H7 (cell line): Measurements from ENCODE around the gene SYT14. TPM values are rescaled to one million over a fixed set of nuclear protein-coding genes. Genes with fewer than 3 reads are reported as not detected.
"Not testable (repeated sequence)": the region's sequence is repeated elsewhere in the genome, so short reads cannot be mapped to it uniquely, and the experiment has no call there.

Experiments
- DNase-seq: peaks from one replicate; pipeline ENCODE4 v3.0.0; 2012
- H3K27me3 ChIP-seq: 2 replicates; pipeline ENCODE4 v1.6.0; 2011; ENCODE audit warnings: mild to moderate bottlenecking, low read length; ENCODE audit not compliant: control insufficient read depth, insufficient read depth
- H3K36me3 ChIP-seq: replicated peaks from 2 replicates; pipeline ENCODE4 v1.5.1; 2011; ENCODE audit warnings: low read length; ENCODE audit not compliant: control insufficient read depth, insufficient read depth
- H3K4me3 ChIP-seq: 2 replicates; pipeline ENCODE4 v1.5.1; 2011; ENCODE audit warnings: low read depth, mild to moderate bottlenecking, control low read depth, low read length, moderate library complexity; ENCODE audit not compliant: insufficient read depth
- total RNA-seq: library from RNA; depleted of rRNA; stranded (reverse); fragments of >200 nt; shearing (Covaris generic); gene quantifications from 2 replicates; pipeline ENCODE4 v1.2.3, GENCODE V29; 2014

SYT14 gene
- total RNA-seq, 1 experiment from 2014 or later = 10.6 TPM

DNA sequence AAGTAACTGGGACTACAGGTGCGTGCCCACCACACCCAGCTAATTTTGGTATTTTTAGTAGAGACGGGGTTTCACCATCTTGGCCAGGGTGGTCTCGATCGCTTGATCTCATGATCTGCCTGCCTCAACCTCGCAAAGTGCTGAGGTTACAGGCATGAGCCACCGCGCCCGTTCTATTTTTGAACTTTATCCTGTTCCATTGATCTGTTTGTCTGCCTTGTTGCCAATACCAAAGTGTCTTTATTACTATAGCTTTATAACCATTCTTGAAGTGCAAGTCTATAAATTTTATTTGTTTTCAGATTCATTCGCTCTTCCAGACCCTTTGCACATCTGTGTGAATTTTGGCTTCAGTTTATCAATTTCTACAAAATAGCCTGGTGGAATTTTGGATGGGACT is 28.0 kb downstream of the SYT14 start:
- H3K27me3 ChIP-seq = no peaks in the 10 kb centered on the region
- no peak overlapping the region for H3K4me3 ChIP-seq
- no peaks in the 10 kb centered on the region for H3K36me3 ChIP-seq
- no peak for DNase-seq

DNA sequence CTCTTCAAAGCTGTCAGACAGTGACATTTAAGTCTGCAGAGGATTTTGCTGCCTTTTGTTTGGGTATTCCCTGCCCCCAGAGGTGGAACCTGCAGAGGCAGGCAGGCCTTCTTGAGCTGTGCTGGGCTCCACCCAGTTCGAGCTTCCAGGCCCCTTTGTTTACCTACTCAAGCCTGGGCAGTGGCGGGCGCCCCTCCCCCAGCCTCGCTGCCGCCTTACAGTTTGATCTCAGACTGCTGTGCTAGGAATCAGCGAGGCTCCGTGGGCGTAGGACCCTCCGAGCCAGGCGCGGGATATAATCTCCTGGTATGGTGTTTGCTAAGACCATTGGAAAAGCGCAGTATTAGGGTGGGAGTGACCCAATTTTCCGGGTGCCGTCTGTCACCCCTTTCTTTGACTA is 40.7 kb downstream of the SYT14 start:
- not testable (repeated sequence) for DNase-seq, H3K4me3 ChIP-seq, H3K36me3 ChIP-seq, H3K27me3 ChIP-seq

- no peak for DNase-seq
- no peak overlapping the region for H3K4me3 ChIP-seq
- no peaks in the 10 kb centered on the region for H3K36me3 ChIP-seq
- H3K27me3 ChIP-seq = no peaks in the 10 kb centered on the region
Measured at GRCh38 chr1:209983953-209984352, 45.9 kb downstream of the SYT14 start.

GRCh38 chr1:209985002-209985401 is 47.0 kb downstream of the SYT14 start:
- H3K4me3 ChIP-seq = no peak overlapping the region
- no peaks in the 10 kb centered on the region for H3K36me3 ChIP-seq
- no peak for DNase-seq
- H3K27me3 ChIP-seq = no peaks in the 10 kb centered on the region

- no peaks in the 10 kb centered on the region for H3K27me3 ChIP-seq
- no peak for DNase-seq
- H3K4me3 ChIP-seq = no peak overlapping the region
- no peaks in the 10 kb centered on the region for H3K36me3 ChIP-seq
Measured at GRCh38 chr1:209988706-209989105, 50.7 kb downstream of the SYT14 start.

- no peak for DNase-seq
- H3K27me3 ChIP-seq = no peaks in the 10 kb centered on the region
- H3K4me3 ChIP-seq = no peak overlapping the region
- H3K36me3 ChIP-seq = no peaks in the 10 kb centered on the region
Measured at GRCh38 chr1:209989525-209989924, 51.5 kb downstream of the SYT14 start.

DNA sequence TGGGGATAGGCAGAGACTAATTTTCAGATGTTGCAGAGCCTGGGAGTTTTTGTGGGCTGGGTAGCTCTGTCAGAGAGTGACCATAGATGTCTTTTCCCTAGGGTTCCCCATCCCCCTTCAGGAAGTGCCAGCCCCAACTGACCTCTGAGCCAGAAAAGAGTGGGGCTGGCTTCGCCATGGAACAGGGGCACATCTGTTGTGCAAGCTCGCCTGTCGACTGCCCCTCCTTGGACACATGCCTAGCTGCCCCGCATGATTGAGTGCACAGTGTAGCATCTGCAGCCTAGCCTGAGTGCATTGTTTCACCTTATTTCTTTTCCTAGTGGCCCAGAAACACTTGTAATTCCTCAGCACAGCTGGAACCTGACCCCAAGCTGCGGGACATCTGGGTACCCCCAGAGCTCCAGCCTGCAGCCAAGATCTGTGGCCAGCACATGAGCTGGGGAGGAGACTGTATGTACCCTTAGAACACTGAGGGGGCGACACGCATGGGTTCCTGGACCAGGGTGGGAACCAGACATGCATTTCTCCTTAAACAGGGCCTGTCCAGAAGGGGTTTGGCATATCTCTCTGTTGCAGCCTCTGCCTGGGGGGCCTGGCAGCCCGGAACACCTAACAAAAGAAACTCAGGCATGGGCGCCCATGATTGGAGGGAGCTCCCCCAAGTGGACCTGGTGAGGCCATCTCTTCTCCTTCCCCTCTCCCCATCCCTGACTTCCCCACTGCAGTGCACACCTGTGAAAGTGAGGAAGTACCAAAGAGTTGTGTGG is 55.2 kb downstream of the SYT14 start:
- DNase-seq = no peak
- Histone ChIP-seq H3K4me3 (no peak overlapping the region), H3K36me3 (no peaks in the 10 kb centered on the region), H3K27me3 (no peaks in the 10 kb centered on the region)

GRCh38 chr1:209996348-209996747 is 58.3 kb downstream of the SYT14 start:
- H3K4me3 ChIP-seq = no peak overlapping the region
- no peaks in the 10 kb centered on the region for H3K36me3 ChIP-seq
- no peaks in the 10 kb centered on the region for H3K27me3 ChIP-seq
- DNase-seq = no peak

GRCh38 chr1:209999005-209999404 is 61.0 kb downstream of the SYT14 start:
- Histone ChIP-seq H3K36me3 (no peaks in the 10 kb centered on the region), H3K4me3 (no peak overlapping the region), H3K27me3 (no peaks in the 10 kb centered on the region)
- DNase-seq = no peak

DNA sequence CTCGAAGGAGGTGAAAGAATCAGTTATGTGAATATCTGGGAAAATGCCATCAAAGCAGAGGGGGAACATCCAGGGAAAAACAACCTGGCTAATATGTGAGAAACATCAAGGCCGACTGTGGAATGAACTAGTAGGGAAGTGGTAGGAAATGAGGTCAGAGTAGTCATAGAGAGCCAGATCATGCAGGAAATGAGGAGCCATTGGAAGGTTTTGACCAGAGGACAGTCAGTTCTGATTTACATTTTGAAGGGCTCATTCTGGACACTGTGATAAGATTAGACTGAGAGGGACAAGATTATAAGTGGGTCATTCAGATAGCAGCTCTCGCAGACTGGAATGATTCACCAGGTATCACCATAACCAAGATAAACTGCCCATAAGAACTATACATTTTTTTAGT is 63.7 kb downstream of the SYT14 start:
- Histone ChIP-seq H3K4me3 (no peak overlapping the region), H3K36me3 (no peaks in the 10 kb centered on the region), H3K27me3 (no peaks in the 10 kb centered on the region)
- no peak for DNase-seq

DNA sequence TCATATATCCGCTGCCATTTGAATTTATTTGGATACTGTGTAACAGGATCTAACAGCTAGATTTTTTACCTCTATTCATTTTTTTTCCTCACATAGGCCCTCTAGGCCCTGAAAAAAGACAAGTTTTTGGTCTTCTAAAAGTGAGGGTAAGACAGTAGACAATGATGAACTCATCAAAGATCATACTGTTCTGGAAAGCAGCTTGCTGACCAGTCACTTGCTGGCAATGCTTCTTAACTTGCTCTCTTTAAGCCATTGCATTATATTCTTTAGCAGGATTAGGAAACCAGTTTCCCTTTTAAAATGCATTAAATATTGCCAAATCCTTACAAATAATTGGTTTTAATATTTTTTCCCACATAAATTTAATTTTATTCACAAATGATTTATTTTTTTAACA is 65.5 kb downstream of the SYT14 start:
- DNase-seq = no peak
- Histone ChIP-seq H3K4me3 (no peak overlapping the region), H3K36me3 (no peaks in the 10 kb centered on the region), H3K27me3 (no peaks in the 10 kb centered on the region)

DNA sequence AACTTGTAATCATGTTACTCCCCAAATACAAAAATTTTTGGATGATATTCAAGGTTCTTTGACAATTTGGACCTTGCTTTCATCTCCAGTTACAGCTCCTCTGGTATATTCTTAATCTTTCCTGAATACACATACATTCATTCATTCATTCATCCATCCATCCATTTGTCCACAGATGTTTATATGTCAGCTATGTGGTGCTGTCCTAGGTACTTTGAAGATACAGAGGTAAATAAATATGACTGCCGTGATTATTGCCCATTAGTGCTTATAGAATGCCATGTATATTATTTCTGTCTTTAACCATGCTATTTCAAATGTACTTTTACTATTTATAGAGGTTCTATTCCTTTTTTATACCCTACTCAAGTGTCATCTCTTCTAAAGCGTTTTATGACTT is 72.1 kb downstream of the SYT14 start:
- no peak for DNase-seq
- Histone ChIP-seq H3K27me3 (no peaks in the 10 kb centered on the region), H3K4me3 (no peak overlapping the region), H3K36me3 (no peaks in the 10 kb centered on the region)

GRCh38 chr1:210021145-210021860 is 83.3 kb downstream of the SYT14 start:
- H3K4me3 ChIP-seq = no peak overlapping the region
- H3K27me3 ChIP-seq = no peaks in the 10 kb centered on the region
- no peak for DNase-seq
- H3K36me3 ChIP-seq = no peaks in the 10 kb centered on the region

GRCh38 chr1:210022044-210022443 is 84.0 kb downstream of the SYT14 start:
- H3K27me3 ChIP-seq = no peaks in the 10 kb centered on the region
- DNase-seq = no peak
- H3K4me3 ChIP-seq = no peak overlapping the region
- H3K36me3 ChIP-seq = no peaks in the 10 kb centered on the region

GRCh38 chr1:210024282-210024681 is 86.3 kb downstream of the SYT14 start:
- Histone ChIP-seq H3K36me3 (no peaks in the 10 kb centered on the region), H3K4me3 (no peak overlapping the region), H3K27me3 (no peaks in the 10 kb centered on the region)
- DNase-seq = no peak
